HCT116 (cell line): ENCODE measurements around the gene PRR5L. TPM values are rescaled to one million over a fixed set of nuclear protein-coding genes. Genes with fewer than 3 reads are reported as not detected.

Source experiments
- ATAC-seq: fragments of 200-7000 bp; cut with Tn5 transposase; 2 replicates; pipeline ENCODE4 v1.9.1; 2020; ENCODE audit warnings: mild to moderate bottlenecking, moderate library complexity
- BruUV-seq: library from RNA; stranded (reverse); fragments of 400-500 nt; replicated peaks from 2 replicates; lab custom pipeline; 2021; lab: Mats Ljungman, UMichigan
- CTCF ChIA-PET: fragments of 300-600 bp; sonication (Branson Sonifier 250); formaldehyde crosslinking; loops from one replicate; lab custom pipeline; 2021; ENCODE audit warnings: antibody characterized with exemption; lab: Charles Lee
- POLR2A ChIA-PET: fragments of 300-600, 350-600 bp; sonication (Branson Sonifier 250); formaldehyde crosslinking; loops from one replicate; lab custom pipeline; 2021; ENCODE audit warnings: antibody characterized with exemption; lab: Charles Lee
- RAD21 ChIA-PET, 2 experiments: fragments of 300-600 bp; sonication (Branson Sonifier 250); formaldehyde crosslinking; loops; one replicate each; lab custom pipeline; 2023; ENCODE audit warnings: low total read pairs in 2 of 2; ENCODE audit not compliant: uncharacterized antibody in 2 of 2, unreplicated experiment in 2 of 2, low non-redundant PET in 1 of 2; lab: Charles Lee
- DNase-seq: peaks from one replicate; pipeline ENCODE4 v3.0.0-alpha.2; 2010; ENCODE audit warnings: low read depth, low spot score
- H2AFZ ChIP-seq: fragments of 200-600 bp; shearing (Covaris generic), sonication (generic); 2 replicates; pipeline ENCODE4 v1.6.1; 2017; ENCODE audit warnings: low read depth, mixed run types, mixed read lengths, antibody characterized with exemption, low read length; ENCODE audit not compliant: poor library complexity, severe bottlenecking
- H3K27ac ChIP-seq: 2 replicates; pipeline ENCODE4 v1.5.1; 2012; ENCODE audit warnings: low read depth, low read length
- H3K27me3 ChIP-seq: fragments of 200-600 bp; sonication (generic); 2 replicates; pipeline ENCODE4 v1.6.1; 2016; ENCODE audit warnings: mixed run types, low read length, mixed read lengths; ENCODE audit not compliant: insufficient read depth
- H3K36me3 ChIP-seq, 2 experiments: fragments of 200-500 bp in 1 of 2; fragments of 200-600 bp in 1 of 2; sonication (Bioruptor generic) in 1 of 2; sonication (generic) in 1 of 2; 2 replicates each; pipeline versions ENCODE4 v1.5.1 to v1.6.1; 2014 to 2016; ENCODE audit warnings: low read length in 2 of 2, inconsistent platforms in 1 of 2, mixed read lengths in 1 of 2, mixed run types in 1 of 2; ENCODE audit not compliant: insufficient read depth in 2 of 2, control insufficient read depth in 1 of 2
- H3K4me1 ChIP-seq, 2 experiments: fragments of 200-600 bp in 1 of 2; sonication (generic) in 1 of 2; 2 replicates each; pipeline versions ENCODE4 v1.5.1 to v1.6.1; 2012 to 2017; ENCODE audit warnings: low read length in 2 of 2, inconsistent platforms in 1 of 2, mild to moderate bottlenecking in 1 of 2, mixed read lengths in 1 of 2, mixed run types in 1 of 2, moderate library complexity in 1 of 2; ENCODE audit not compliant: insufficient read depth in 2 of 2, control insufficient read depth in 1 of 2
- H3K4me2 ChIP-seq: fragments of 200-600 bp; sonication (generic); 2 replicates; pipeline ENCODE4 v1.6.1; 2017; ENCODE audit warnings: mixed run types, low read length, mixed read lengths
- H3K4me3 ChIP-seq, 2 experiments: fragments of 200-600 bp in 1 of 2; sonication (generic) in 1 of 2; replicated peaks in 1 of 2; 2 replicates each; pipeline ENCODE4 v1.5.1; 2011 to 2016; ENCODE audit warnings: low read length in 2 of 2, control low read depth in 1 of 2, low read depth in 1 of 2, mild to moderate bottlenecking in 1 of 2, mixed read lengths in 1 of 2, mixed run types in 1 of 2
- H3K79me2 ChIP-seq: fragments of 200-600 bp; sonication (generic); 2 replicates; pipeline ENCODE4 v1.6.1; 2017; ENCODE audit warnings: mild to moderate bottlenecking, mixed run types, low read length, moderate library complexity, mixed read lengths; ENCODE audit not compliant: insufficient read depth
- H3K9ac ChIP-seq: fragments of 200-600 bp; sonication (generic); 2 replicates; pipeline ENCODE4 v1.6.1; 2016; ENCODE audit warnings: low read length, mixed read lengths
- H3K9me2 ChIP-seq: fragments of 200-600 bp; sonication (generic), shearing (Covaris generic); 2 replicates; pipeline ENCODE4 v1.6.1; 2017; ENCODE audit warnings: mixed run types, mild to moderate bottlenecking, moderate library complexity; ENCODE audit not compliant: insufficient read depth
- H3K9me3 ChIP-seq, 2 experiments: fragments of 200-500 bp in 1 of 2; fragments of 200-600 bp in 1 of 2; sonication (Bioruptor generic) in 1 of 2; sonication (generic) in 1 of 2; 2 replicates each; pipeline ENCODE4 v1.6.1; 2014 to 2017; ENCODE audit warnings: low read length in 2 of 2, mixed read lengths in 2 of 2, inconsistent platforms in 1 of 2, low read depth in 1 of 2, mild to moderate bottlenecking in 1 of 2, mixed run types in 1 of 2, moderate library complexity in 1 of 2; ENCODE audit not compliant: control insufficient read depth in 1 of 2, insufficient read depth in 1 of 2
- H4K20me1 ChIP-seq: fragments of 200-600 bp; sonication (generic), shearing (Covaris generic); 2 replicates; pipeline ENCODE4 v1.6.1; 2017; ENCODE audit warnings: mixed run types, mild to moderate bottlenecking, moderate library complexity; ENCODE audit not compliant: insufficient read depth
- CBX3 ChIP-seq: IDR thresholded peaks from 2 replicates; pipeline ENCODE4 v1.6.1; 2012; ENCODE audit warnings: low read depth
- CEBPB ChIP-seq: IDR thresholded peaks from 2 replicates; pipeline ENCODE4 v1.6.1; 2012; ENCODE audit warnings: low read depth
- EGR1 ChIP-seq: IDR thresholded peaks from 2 replicates; pipeline ENCODE4 v1.6.1; 2012; ENCODE audit warnings: low read depth
- EZH2phosphoT487 ChIP-seq: fragments of 200-600 bp; IDR thresholded peaks from 2 replicates; pipeline ENCODE4 v1.6.1; 2018; ENCODE audit warnings: antibody characterized with exemption, borderline replicate concordance
- FOSL1 ChIP-seq: IDR thresholded peaks from 2 replicates; pipeline ENCODE4 v1.6.1; 2012; ENCODE audit warnings: low read depth
- JUND ChIP-seq: IDR thresholded peaks from 2 replicates; pipeline ENCODE4 v1.6.1; 2012
- POLR2A ChIP-seq: IDR thresholded peaks from 2 replicates; pipeline ENCODE4 v1.7.0; 2011; ENCODE audit warnings: borderline replicate concordance; ENCODE audit not compliant: insufficient read depth, insufficient read length; ENCODE audit errors: extremely low read depth
- RAD21 ChIP-seq: IDR thresholded peaks from 2 replicates; pipeline ENCODE4 v1.6.1; 2012; ENCODE audit warnings: low read depth, mild to moderate bottlenecking
- SIN3A ChIP-seq: IDR thresholded peaks from 2 replicates; pipeline ENCODE4 v1.6.1; 2012; ENCODE audit warnings: low read depth
- SP1 ChIP-seq: IDR thresholded peaks from 2 replicates; pipeline ENCODE4 v1.6.1; 2012; ENCODE audit warnings: low read depth
- SRF ChIP-seq: IDR thresholded peaks from 2 replicates; pipeline ENCODE4 v1.6.1; 2012; ENCODE audit warnings: low read depth
- TCF7L2 ChIP-seq: IDR thresholded peaks from 2 replicates; pipeline ENCODE4 v1.7.0; 2011; ENCODE audit warnings: borderline replicate concordance, inconsistent platforms; ENCODE audit not compliant: insufficient read depth, insufficient read length; ENCODE audit errors: extremely low read depth
- YY1 ChIP-seq: IDR thresholded peaks from 2 replicates; pipeline ENCODE4 v1.6.1; 2011; ENCODE audit warnings: low read length, low read depth, moderate library complexity, mild to moderate bottlenecking; ENCODE audit not compliant: insufficient replicate concordance; ENCODE audit errors: extremely low read depth
- ZFX ChIP-seq: fragments of 450-650 bp; IDR thresholded peaks from 2 replicates; pipeline ENCODE4 v1.6.1; 2017
- ZNF274 ChIP-seq: fragments of 200-500 bp; sonication (Bioruptor generic); IDR thresholded peaks from 2 replicates; pipeline ENCODE4 v1.6.1; 2014; ENCODE audit warnings: mild to moderate bottlenecking, low read depth, low read length, inconsistent platforms
- intact Hi-C: fragments of 100-400 bp; cut with micrococcal nuclease; formaldehyde crosslinking; loops from 2 replicates; pipeline ENCODE4 v1.10.0; 2022
- total RNA-seq: library from RNA; stranded (reverse); gene quantifications from one replicate; pipeline ENCODE4 v1.2.1, GENCODE V29; 2021; ENCODE audit not compliant: unreplicated experiment
- TF ChIP-seq, protein P1 (sequence below), 3 experiments: fragments of 200-600 bp in 1 of 3; sonication (generic) in 1 of 3; IDR thresholded peaks in 2 of 3; conservative IDR thresholded peaks in 1 of 3; 2 replicates each; pipeline ENCODE4 v1.5.1; 2012 to 2017; ENCODE audit warnings: low read depth in 2 of 3, low read length in 2 of 3, antibody characterized with exemption in 1 of 3, borderline replicate concordance in 1 of 3, control low read depth in 1 of 3, mild to moderate bottlenecking in 1 of 3, mixed read lengths in 1 of 3, mixed run types in 1 of 3, moderate library complexity in 1 of 3; ENCODE audit not compliant: insufficient read depth in 1 of 3
- TF ChIP-seq, protein P2 (sequence below): IDR thresholded peaks from 2 replicates; pipeline ENCODE4 v1.6.1; 2012; ENCODE audit warnings: low read depth
- TF ChIP-seq, protein P3 (sequence below): IDR thresholded peaks from 2 replicates; pipeline ENCODE4 v1.6.1; 2011; ENCODE audit warnings: mild to moderate bottlenecking, low read length, moderate library complexity; ENCODE audit not compliant: insufficient replicate concordance; ENCODE audit errors: extremely low read depth

PRR5L gene
- total RNA-seq, 1 experiment from 2014 or later: 0.47 TPM

GRCh38 chr11:36493332-36493731 lies 197.2 kb downstream of the PRR5L start:
- H3K9me3 ChIP-seq: no peaks in the 10 kb centered on the region
- H3K79me2 ChIP-seq: no peaks in the 10 kb centered on the region
- ChIA-PET POLR2A (interaction anchor here (0.9 kb wide), 1 partner anchor 14 kb away, joined by 3 read pairs; no protein-coding TSS in a partner anchor), RAD21 (interaction anchor here (0.7 to 1.2 kb wide), 4 partner anchors 14 to 671 kb away, joined by 3 to 5 read pairs (median 4); no protein-coding TSS in a partner anchor), CTCF (interaction anchor here (0.6 to 1.9 kb wide), 31 partner anchors 9 to 671 kb away, joined by 3 to 29 read pairs (median 5); partner anchors contain the start of genes COMMD9 and TRAF6)
- DNase-seq (no peak), ATAC-seq (no peak)
- no peak overlapping the region for H3K4me2 ChIP-seq
- no peaks in the 10 kb centered on the region for H3K9me2 ChIP-seq
- H3K9ac ChIP-seq: no peak overlapping the region
- intact Hi-C loops: no loop called here
- no peaks in the 10 kb centered on the region for H4K20me1 ChIP-seq
- H3K4me3 ChIP-seq: no peak overlapping the region
- no peaks in the 10 kb centered on the region for H3K27me3 ChIP-seq
- H3K27ac ChIP-seq: no peak overlapping the region
- TF ChIP-seq EGR1 (no peak), FOSL1 (no peak), ZFX (no peak), SRF (no peak), CEBPB (no peak), SP1 (no peak), JUND (no peak), EZH2phosphoT487 (no peak), POLR2A (no peak), TCF7L2 (no peak), ZNF274 (no peak), CBX3 (no peak), RAD21 (no peak), SIN3A (no peak), YY1 (no peak)
- TF ChIP-seq, protein P1, sequence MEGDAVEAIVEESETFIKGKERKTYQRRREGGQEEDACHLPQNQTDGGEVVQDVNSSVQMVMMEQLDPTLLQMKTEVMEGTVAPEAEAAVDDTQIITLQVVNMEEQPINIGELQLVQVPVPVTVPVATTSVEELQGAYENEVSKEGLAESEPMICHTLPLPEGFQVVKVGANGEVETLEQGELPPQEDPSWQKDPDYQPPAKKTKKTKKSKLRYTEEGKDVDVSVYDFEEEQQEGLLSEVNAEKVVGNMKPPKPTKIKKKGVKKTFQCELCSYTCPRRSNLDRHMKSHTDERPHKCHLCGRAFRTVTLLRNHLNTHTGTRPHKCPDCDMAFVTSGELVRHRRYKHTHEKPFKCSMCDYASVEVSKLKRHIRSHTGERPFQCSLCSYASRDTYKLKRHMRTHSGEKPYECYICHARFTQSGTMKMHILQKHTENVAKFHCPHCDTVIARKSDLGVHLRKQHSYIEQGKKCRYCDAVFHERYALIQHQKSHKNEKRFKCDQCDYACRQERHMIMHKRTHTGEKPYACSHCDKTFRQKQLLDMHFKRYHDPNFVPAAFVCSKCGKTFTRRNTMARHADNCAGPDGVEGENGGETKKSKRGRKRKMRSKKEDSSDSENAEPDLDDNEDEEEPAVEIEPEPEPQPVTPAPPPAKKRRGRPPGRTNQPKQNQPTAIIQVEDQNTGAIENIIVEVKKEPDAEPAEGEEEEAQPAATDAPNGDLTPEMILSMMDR (IDR thresholded peaks at IDR 0.05 in 2 of 3, conservative IDR thresholded peaks at IDR 0.05 in 1 of 3; ENCODE audit: borderline replicate concordance in 1 of 3, insufficient read depth in 1 of 3, low read depth in 2 of 3, low read length in 2 of 3): no peak
- TF ChIP-seq, protein P2, sequence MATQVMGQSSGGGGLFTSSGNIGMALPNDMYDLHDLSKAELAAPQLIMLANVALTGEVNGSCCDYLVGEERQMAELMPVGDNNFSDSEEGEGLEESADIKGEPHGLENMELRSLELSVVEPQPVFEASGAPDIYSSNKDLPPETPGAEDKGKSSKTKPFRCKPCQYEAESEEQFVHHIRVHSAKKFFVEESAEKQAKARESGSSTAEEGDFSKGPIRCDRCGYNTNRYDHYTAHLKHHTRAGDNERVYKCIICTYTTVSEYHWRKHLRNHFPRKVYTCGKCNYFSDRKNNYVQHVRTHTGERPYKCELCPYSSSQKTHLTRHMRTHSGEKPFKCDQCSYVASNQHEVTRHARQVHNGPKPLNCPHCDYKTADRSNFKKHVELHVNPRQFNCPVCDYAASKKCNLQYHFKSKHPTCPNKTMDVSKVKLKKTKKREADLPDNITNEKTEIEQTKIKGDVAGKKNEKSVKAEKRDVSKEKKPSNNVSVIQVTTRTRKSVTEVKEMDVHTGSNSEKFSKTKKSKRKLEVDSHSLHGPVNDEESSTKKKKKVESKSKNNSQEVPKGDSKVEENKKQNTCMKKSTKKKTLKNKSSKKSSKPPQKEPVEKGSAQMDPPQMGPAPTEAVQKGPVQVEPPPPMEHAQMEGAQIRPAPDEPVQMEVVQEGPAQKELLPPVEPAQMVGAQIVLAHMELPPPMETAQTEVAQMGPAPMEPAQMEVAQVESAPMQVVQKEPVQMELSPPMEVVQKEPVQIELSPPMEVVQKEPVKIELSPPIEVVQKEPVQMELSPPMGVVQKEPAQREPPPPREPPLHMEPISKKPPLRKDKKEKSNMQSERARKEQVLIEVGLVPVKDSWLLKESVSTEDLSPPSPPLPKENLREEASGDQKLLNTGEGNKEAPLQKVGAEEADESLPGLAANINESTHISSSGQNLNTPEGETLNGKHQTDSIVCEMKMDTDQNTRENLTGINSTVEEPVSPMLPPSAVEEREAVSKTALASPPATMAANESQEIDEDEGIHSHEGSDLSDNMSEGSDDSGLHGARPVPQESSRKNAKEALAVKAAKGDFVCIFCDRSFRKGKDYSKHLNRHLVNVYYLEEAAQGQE: no peak
- TF ChIP-seq, protein P3, sequence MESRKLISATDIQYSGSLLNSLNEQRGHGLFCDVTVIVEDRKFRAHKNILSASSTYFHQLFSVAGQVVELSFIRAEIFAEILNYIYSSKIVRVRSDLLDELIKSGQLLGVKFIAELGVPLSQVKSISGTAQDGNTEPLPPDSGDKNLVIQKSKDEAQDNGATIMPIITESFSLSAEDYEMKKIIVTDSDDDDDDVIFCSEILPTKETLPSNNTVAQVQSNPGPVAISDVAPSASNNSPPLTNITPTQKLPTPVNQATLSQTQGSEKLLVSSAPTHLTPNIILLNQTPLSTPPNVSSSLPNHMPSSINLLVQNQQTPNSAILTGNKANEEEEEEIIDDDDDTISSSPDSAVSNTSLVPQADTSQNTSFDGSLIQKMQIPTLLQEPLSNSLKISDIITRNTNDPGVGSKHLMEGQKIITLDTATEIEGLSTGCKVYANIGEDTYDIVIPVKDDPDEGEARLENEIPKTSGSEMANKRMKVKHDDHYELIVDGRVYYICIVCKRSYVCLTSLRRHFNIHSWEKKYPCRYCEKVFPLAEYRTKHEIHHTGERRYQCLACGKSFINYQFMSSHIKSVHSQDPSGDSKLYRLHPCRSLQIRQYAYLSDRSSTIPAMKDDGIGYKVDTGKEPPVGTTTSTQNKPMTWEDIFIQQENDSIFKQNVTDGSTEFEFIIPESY: no peak
- H3K36me3 ChIP-seq: peaks cover 18 to 33% of the 10 kb centered on the region in 2 experiments; a peak in 3 of 4 replicates
- H2AFZ ChIP-seq: no peak overlapping the region
- H3K4me1 ChIP-seq: no peaks in the 10 kb centered on the region
- BruUV-seq: no TSS peak
